Subcutaneous adipose tissue (tissue), 4 donors: ENCODE measurements around the gene CELF4. TPM values are rescaled to one million over a fixed set of nuclear protein-coding genes. Genes with fewer than 3 reads are reported as not detected.

Experiments
- total RNA-seq, 4 donors: library from RNA; depleted of rRNA; stranded (reverse); fragments of >200 nt; gene quantifications; one replicate each; pipeline ENCODE4 v1.1.0, GENCODE V29; 2016
- TF ChIP-seq, protein P1 (sequence below): fragments of 450-650 bp; IDR thresholded peaks from one replicate; pipeline ENCODE4 v1.5.1; 2016; ENCODE audit warnings: low read depth, mild to moderate bottlenecking, control low read depth, antibody characterized with exemption, moderate library complexity

The CELF4 gene
- total RNA-seq, 4 donors from 2014 or later, result not detected

- TF ChIP-seq, protein P1, sequence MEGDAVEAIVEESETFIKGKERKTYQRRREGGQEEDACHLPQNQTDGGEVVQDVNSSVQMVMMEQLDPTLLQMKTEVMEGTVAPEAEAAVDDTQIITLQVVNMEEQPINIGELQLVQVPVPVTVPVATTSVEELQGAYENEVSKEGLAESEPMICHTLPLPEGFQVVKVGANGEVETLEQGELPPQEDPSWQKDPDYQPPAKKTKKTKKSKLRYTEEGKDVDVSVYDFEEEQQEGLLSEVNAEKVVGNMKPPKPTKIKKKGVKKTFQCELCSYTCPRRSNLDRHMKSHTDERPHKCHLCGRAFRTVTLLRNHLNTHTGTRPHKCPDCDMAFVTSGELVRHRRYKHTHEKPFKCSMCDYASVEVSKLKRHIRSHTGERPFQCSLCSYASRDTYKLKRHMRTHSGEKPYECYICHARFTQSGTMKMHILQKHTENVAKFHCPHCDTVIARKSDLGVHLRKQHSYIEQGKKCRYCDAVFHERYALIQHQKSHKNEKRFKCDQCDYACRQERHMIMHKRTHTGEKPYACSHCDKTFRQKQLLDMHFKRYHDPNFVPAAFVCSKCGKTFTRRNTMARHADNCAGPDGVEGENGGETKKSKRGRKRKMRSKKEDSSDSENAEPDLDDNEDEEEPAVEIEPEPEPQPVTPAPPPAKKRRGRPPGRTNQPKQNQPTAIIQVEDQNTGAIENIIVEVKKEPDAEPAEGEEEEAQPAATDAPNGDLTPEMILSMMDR, result no peak
These were observed 307.5 kb downstream of the CELF4 start for GRCh38 chr18:37258131-37258530.

GRCh38 chr18:37254973-37255372, 310.6 kb downstream of the CELF4 start:
- TF ChIP-seq, protein P1, result no peak

GRCh38 chr18:37254236-37254754, 311.3 kb downstream of the CELF4 start:
- TF ChIP-seq, protein P1, result no peak

DNA sequence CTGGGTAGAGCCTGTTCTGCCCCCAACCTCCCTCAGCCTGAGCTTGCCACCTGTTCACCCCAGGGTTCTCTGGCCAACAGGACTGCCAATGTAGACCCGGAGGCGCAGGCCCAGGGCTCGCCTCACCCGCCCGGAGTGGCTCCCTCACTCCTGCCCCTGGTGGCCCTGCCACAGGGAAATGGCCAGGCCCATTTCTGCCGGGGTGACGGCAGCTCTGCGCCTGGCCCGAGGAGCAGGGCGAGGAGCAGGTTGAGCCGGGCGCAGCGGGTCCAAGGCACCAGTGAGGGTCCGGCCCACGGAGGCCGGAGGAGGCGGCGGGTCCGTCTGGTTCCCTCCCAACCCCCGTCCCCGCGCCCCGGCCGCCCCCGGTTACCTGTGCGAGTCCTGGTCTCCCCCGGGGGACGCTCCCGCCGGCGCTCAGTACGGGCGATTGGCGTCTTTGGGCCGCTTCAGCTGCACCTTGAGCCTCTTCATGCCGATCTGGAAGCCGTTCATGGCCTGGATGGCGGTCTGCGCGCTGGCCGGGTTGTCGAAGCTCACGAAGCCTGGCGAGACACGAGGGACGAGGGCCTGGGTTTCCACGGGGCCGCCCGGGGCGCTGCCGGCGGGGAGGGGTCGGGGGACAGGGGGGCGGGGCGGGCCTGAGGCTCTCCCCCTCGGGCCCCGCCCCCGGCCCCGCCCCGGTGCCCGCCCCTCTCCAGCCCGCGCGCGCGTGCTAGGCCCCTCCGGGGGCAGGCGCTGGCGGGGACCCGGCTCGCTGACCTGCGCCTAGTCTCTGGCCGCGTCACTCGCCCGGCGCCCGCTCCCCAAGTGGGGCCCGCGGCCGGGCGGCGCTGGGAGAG, 312.0 kb downstream of the CELF4 start:
- TF ChIP-seq, protein P1, result no peak

- TF ChIP-seq, protein P1, result no peak
These were observed 312.7 kb downstream of the CELF4 start for GRCh38 chr18:37252854-37253393.

- TF ChIP-seq, protein P1, result no peak
These were observed 313.3 kb downstream of the CELF4 start for GRCh38 chr18:37252342-37252741.

DNA sequence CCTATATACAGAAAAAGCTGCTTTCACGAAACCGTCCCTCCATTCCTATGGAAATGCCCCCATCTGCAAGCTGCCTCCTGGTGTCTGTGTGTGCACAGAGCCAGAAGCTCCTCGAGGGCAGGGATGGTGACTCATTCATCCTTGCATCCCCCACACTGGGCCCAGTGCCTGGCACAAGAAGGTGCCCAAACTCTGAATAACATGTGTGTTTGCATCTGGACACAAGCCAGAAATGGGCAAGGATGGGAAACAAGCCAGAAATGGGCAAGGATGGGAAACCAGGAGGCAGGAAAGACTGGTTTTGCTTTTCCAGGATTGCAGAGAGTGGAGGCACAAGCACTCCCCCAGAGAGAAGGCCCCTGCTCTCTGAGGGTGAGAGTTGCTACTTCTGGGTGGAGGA, 313.9 kb downstream of the CELF4 start:
- TF ChIP-seq, protein P1, result no peak
